Aorta (tissue), 5 donors: ENCODE data around the gene ATXN7. TPM values are rescaled to one million over a fixed set of nuclear protein-coding genes. Genes with fewer than 3 reads are reported as not detected.

Experiments
- ATAC-seq: fragments of 200-7000 bp; cut with Tn5 transposase; one replicate; pipeline ENCODE4 v1.9.1; 2022; ENCODE audit warnings: moderate library complexity; ENCODE audit not compliant: low FRiP score
- DNase-seq, 2 donors: peaks; one replicate each; pipeline ENCODE4 v3.0.0-alpha.2; 2020
- H3K27ac ChIP-seq, 2 donors: one replicate each; pipeline ENCODE4 v1.5.1; 2013; ENCODE audit warnings: low read length in 2 of 2, mild to moderate bottlenecking in 2 of 2, moderate library complexity in 2 of 2, control low read depth in 1 of 2, inconsistent platforms in 1 of 2, low read depth in 1 of 2
- H3K27me3 ChIP-seq, 2 donors: one replicate each; pipeline ENCODE4 v1.6.1; 2013; ENCODE audit warnings: control low read depth in 1 of 2, low read length in 1 of 2, mild to moderate bottlenecking in 1 of 2, moderate library complexity in 1 of 2; ENCODE audit not compliant: insufficient read depth in 2 of 2, control insufficient read depth in 1 of 2
- H3K36me3 ChIP-seq, 2 donors: one replicate each; pipeline ENCODE4 v1.6.1; 2013; ENCODE audit warnings: control low read depth in 1 of 2, low read length in 1 of 2, mild to moderate bottlenecking in 1 of 2; ENCODE audit not compliant: insufficient read depth in 2 of 2, control insufficient read depth in 1 of 2
- H3K4me1 ChIP-seq, 2 donors: one replicate each; pipeline ENCODE4 v1.6.1; 2013; ENCODE audit warnings: low read length in 2 of 2, control low read depth in 1 of 2, mild to moderate bottlenecking in 1 of 2, moderate library complexity in 1 of 2; ENCODE audit not compliant: insufficient read depth in 2 of 2, control insufficient read depth in 1 of 2
- H3K4me3 ChIP-seq, 2 donors: one replicate each; pipeline ENCODE4 v1.5.1; 2013; ENCODE audit warnings: low read length in 2 of 2, control low read depth in 1 of 2, mild to moderate bottlenecking in 1 of 2
- H3K9me3 ChIP-seq: one replicate; pipeline ENCODE4 v1.6.1; 2013; ENCODE audit warnings: mild to moderate bottlenecking, low read length; ENCODE audit not compliant: control insufficient read depth
- WGBS, 2 donors: extraction: QIAGEN DNeasy Blood & Tissue Kit; methylation state at CpG; one replicate each; pipeline ENCODE4 v1.1.7; 2013; 5-methylcytosine and 5-hydroxymethylcytosine counted together
- intact Hi-C, 2 donors: fragments of 100-400 bp; cut with DNase I; formaldehyde crosslinking; loops; one replicate each; pipeline versions ENCODE4 v1.14.2 to v1.15.0; 2022
- polyA plus RNA-seq, 2 donors: library from polyadenylated mRNA; stranded (reverse); fragments of 200-250 nt; gene quantifications; one replicate each; pipeline ENCODE4 v1.2.3, GENCODE V29; 2013
- total RNA-seq, 2 donors: library from RNA; stranded (reverse); fragmentation: NEBNext Ultra II Directional; extraction: Animal tissue kit (Norgen Biotek cat#: 25700); gene quantifications; one replicate each; pipeline ENCODE4 v1.2.1, GENCODE V29; 2021
- donor health status: healthy with polysubstance abuse.
- donor health status: Bipolar disorder and iron deficiency.
- donor health status: DM: no; HTN: no; CAD: no.
- donor health status: DM: no; HTN: no; CAD: no.
- donor health status: DM: yes; HTN: yes; CAD: no.

ATXN7 gene
- total and polyA plus RNA-seq, 4 donors, result 4.1 to 52.5 (median 29.2) TPM

DNA sequence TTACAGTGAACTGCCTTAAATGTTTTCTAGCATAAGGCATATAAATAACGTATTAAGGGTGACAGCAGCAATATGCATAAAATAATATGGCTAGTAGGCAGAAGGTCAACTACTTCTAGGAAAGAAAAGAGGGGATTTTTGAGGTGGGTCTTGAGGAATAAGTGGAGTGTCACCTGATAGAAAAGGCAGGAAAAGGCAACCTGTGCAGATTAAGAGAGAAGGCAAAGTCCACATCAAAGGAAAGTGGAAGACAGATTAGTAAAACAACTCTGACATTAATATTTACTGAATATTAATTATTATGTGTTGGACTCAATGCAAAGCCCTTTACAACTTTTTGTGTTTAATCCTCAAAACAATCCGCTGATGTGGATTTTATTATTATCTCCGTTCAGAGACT is 2.9 kb upstream of the ATXN7 start:
- Histone ChIP-seq H3K36me3 (no peaks in the 10 kb centered on the region), H3K27me3 (no peaks in the 10 kb centered on the region), H3K4me1 (peaks cover 2 to 3% of the 10 kb centered on the region in 2 donors), H3K4me3 (no peak overlapping the region), H3K27ac (no peak overlapping the region), H3K9me3 (no peaks in the 10 kb centered on the region)
- intact Hi-C loops, result loop anchor here (5.0 to 10.0 kb wide), 2 partner anchors 52 to 134 kb away; partner anchors contain the start of gene SCAANT1 (in 2 of the 2)
- ATAC-seq, result no peak
- no peak for DNase-seq
- WGBS, 2 donors, result 92 to 94% methylated on average over 3 of the region's 3 CpGs

DNA sequence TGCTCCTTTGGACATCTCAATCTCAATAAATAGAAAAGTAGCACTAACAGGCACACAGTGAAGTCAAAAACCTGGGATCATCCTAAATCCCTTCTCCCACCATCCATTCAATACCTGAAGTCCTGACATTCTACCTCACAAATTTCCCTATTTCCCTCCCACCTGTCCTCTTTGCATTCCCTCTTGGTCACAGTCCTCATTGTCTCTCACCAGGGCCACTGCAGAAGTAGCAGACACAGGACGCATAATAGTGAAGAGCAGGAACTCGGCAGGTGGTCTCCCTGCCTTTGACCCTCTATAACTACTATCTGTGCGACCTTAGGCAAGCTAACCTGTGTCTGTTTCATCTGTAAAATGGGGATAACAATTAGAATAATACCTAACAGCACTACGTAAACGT is 2.4 kb upstream of the ATXN7 start:
- WGBS, 2 donors, result 89 to 91% methylated on average over 5 of the region's 5 CpGs
- Histone ChIP-seq H3K27me3 (no peaks in the 10 kb centered on the region), H3K4me3 (no peak overlapping the region), H3K4me1 (peaks cover 2 to 3% of the 10 kb centered on the region in 2 donors), H3K36me3 (no peaks in the 10 kb centered on the region), H3K27ac (no peak overlapping the region), H3K9me3 (no peaks in the 10 kb centered on the region)
- ATAC-seq (no peak), DNase-seq (no peak)
- intact Hi-C loops, result loop anchor here (5.0 to 10.0 kb wide), 2 partner anchors 51 to 133 kb away; partner anchors contain the start of gene SCAANT1 (in 2 of the 2)

- intact Hi-C loops, result loop anchor here (5.0 to 10.0 kb wide), 2 partner anchors 50 to 132 kb away; partner anchors contain the start of gene SCAANT1 (in 2 of the 2)
- Histone ChIP-seq H3K9me3 (no peaks in the 10 kb centered on the region), H3K4me3 (peak overlapping the region; percentile 90 to 92), H3K36me3 (no peaks in the 10 kb centered on the region), H3K27me3 (no peaks in the 10 kb centered on the region), H3K4me1 (peaks cover 2 to 3% of the 10 kb centered on the region in 2 donors), H3K27ac (no peak overlapping the region)
- DNase-seq (no peak), ATAC-seq (no peak)
- 31 to 32% methylated on average over 5 of the region's 5 CpGs for WGBS, 2 donors
Measured at GRCh38 chr3:63862804-63863149, 890 bp upstream of the ATXN7 start.

GRCh38 chr3:63864008-63864964 is 619 bp downstream of the ATXN7 start:
- H3K4me1 ChIP-seq, result peaks cover 2 to 6% of the 10 kb centered on the region in 2 donors
- H3K27me3 ChIP-seq, result no peaks in the 10 kb centered on the region
- peak overlapping the region; percentile 90 to 92 for H3K4me3 ChIP-seq
- peak overlapping the region in 1 of 2 donors; percentile 16 for H3K27ac ChIP-seq
- H3K36me3 ChIP-seq, result no peaks in the 10 kb centered on the region
- 0 to 1% methylated on average over 54 to 93 of the region's 93 CpGs for WGBS, 2 donors
- peak; percentile 61 to 82 for DNase-seq
- intact Hi-C loops, result loop anchor here (5.0 to 10.0 kb wide), 2 partner anchors 48 to 131 kb away; partner anchors contain the start of gene SCAANT1 (in 2 of the 2)
- no peaks in the 10 kb centered on the region for H3K9me3 ChIP-seq
- ATAC-seq, result peak; percentile 67

DNA sequence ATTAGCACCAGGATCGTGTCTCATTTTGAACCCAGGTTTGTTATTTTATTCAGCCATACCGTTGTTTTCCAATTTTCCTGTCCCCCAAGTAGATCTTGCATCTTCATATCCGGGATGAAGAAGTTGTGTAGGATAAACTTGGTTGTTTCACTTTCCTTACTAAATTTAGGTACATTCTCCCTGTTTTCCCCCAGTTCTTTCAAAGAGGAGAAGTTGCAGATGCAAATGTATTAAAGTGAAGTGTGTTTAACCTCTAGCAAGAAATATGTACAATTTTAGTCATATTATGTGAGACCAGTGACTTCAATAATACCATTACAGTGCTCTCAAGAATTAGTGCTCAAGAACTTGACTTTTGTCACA is 1.3 kb downstream of the ATXN7 start:
- no peak for DNase-seq
- H3K4me3 ChIP-seq, result peak overlapping the region; percentile 90 to 92
- H3K27me3 ChIP-seq, result no peaks in the 10 kb centered on the region
- no peaks in the 10 kb centered on the region for H3K36me3 ChIP-seq
- intact Hi-C loops, result loop anchor here (5.0 to 10.0 kb wide), 2 partner anchors 47 to 130 kb away; partner anchors contain the start of gene SCAANT1 (in 2 of the 2)
- H3K27ac ChIP-seq, result no peak overlapping the region
- H3K9me3 ChIP-seq, result no peaks in the 10 kb centered on the region
- no peak for ATAC-seq
- H3K4me1 ChIP-seq, result peaks cover 0 to 6% of the 10 kb centered on the region in 2 donors
- 0 to 2% methylated on average over 3 of the region's 3 CpGs for WGBS, 2 donors

DNA sequence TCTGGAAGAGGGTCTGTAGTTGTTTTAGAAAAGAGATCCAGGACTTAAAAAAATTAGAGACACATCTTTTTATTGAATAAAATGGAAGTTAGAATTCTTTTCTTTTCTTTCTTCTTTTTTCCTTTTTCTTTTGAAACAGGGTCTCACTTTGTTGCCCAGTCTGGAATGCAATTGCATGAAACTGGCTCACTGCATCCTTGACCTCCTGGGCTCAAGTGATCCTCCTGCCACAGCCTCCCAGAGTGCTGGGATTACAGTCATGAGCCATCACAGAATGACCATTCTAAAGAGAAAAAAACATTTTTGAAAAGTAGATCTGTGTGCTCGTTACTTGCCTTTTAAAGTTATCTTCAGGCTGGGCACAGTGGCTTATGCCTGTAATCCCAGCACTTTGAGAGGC is 3.6 kb downstream of the ATXN7 start:
- intact Hi-C loops, result loop anchor here (10.0 kb wide), 1 partner anchor 128 kb away; no protein-coding TSS in a partner anchor
- ATAC-seq (no peak), DNase-seq (no peak)
- WGBS, 2 donors, result 96 to 97% methylated on average over 1 of the region's 1 CpG
- no peaks in the 10 kb centered on the region for H3K9me3 ChIP-seq
- H3K36me3 ChIP-seq, result no peaks in the 10 kb centered on the region
- H3K27me3 ChIP-seq, result no peaks in the 10 kb centered on the region
- no peak overlapping the region for H3K4me3 ChIP-seq
- peaks cover 0 to 9% of the 10 kb centered on the region in 2 donors for H3K4me1 ChIP-seq
- no peak overlapping the region for H3K27ac ChIP-seq

GRCh38 chr3:63869940-63870614 is 6.4 kb downstream of the ATXN7 start:
- DNase-seq (no peak), ATAC-seq (no peak)
- Histone ChIP-seq H3K9me3 (no peaks in the 10 kb centered on the region), H3K36me3 (no peaks in the 10 kb centered on the region), H3K27me3 (no peaks in the 10 kb centered on the region), H3K4me3 (no peak overlapping the region), H3K27ac (no peak overlapping the region), H3K4me1 (peaks cover 0 to 12% of the 10 kb centered on the region in 2 donors)
- intact Hi-C loops, result loop anchor here (10.0 kb wide), 1 partner anchor 125 kb away; no protein-coding TSS in a partner anchor
- 69 to 71% methylated on average over 3 of the region's 3 CpGs for WGBS, 2 donors

DNA sequence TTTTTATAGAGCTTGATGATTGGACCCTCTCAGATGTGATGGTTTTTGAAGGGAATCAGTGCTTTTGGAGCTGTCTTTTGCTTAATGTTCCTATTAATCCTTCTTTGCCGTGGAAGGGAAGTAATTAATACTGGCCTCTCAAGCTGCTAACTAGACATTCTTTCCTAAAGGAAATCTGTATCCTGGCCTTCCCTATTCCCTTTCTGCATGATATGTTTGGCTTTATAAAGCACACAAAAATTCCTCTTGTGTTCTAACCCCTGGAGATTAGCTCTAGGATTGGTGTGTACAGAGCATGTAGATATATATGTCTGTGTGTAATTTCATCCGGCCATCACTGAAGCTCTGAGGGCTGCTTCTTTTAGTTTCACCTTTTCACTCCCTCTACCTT is 6.9 kb downstream of the ATXN7 start:
- no peaks in the 10 kb centered on the region for H3K36me3 ChIP-seq
- H3K27ac ChIP-seq, result no peak overlapping the region
- WGBS, 2 donors, result 53 to 66% methylated on average over 2 of the region's 2 CpGs
- no peak for ATAC-seq
- H3K4me3 ChIP-seq, result no peak overlapping the region
- H3K27me3 ChIP-seq, result no peaks in the 10 kb centered on the region
- peaks cover 0 to 10% of the 10 kb centered on the region in 2 donors for H3K4me1 ChIP-seq
- no peak for DNase-seq
- intact Hi-C loops, result no loop called here
- no peaks in the 10 kb centered on the region for H3K9me3 ChIP-seq
